Measurements from ENCODE around the gene GABRG3.

The GABRG3 gene

GRCh38 chr15:27167738-27168137 lies 196.8 kb downstream of the GABRG3 start:
- Histone ChIP-seq H3K4me2 (no peak overlapping the region), H3K36me3 (ENCODE audit: insufficient read depth) (no peaks in the 10 kb centered on the region), H2AFZ (ENCODE audit: low read depth) (no peak overlapping the region), H3K4me3 (IDR thresholded peaks at IDR 0.05; ENCODE audit: insufficient read depth, low read depth, low read length) (no peak overlapping the region), H3K4me1 (ENCODE audit: low read depth, poor library complexity, severe bottlenecking) (no peaks in the 10 kb centered on the region), H4K20me1 (ENCODE audit: insufficient read depth) (no peaks in the 10 kb centered on the region), H3K9ac (no peak overlapping the region), H3K27ac (no peak overlapping the region), H3K27me3 (ENCODE audit: insufficient read depth, low read depth) (no peaks in the 10 kb centered on the region), H3K79me2 (ENCODE audit: insufficient read depth, low read depth) (no peaks in the 10 kb centered on the region)
- TF ChIP-seq, protein P1, sequence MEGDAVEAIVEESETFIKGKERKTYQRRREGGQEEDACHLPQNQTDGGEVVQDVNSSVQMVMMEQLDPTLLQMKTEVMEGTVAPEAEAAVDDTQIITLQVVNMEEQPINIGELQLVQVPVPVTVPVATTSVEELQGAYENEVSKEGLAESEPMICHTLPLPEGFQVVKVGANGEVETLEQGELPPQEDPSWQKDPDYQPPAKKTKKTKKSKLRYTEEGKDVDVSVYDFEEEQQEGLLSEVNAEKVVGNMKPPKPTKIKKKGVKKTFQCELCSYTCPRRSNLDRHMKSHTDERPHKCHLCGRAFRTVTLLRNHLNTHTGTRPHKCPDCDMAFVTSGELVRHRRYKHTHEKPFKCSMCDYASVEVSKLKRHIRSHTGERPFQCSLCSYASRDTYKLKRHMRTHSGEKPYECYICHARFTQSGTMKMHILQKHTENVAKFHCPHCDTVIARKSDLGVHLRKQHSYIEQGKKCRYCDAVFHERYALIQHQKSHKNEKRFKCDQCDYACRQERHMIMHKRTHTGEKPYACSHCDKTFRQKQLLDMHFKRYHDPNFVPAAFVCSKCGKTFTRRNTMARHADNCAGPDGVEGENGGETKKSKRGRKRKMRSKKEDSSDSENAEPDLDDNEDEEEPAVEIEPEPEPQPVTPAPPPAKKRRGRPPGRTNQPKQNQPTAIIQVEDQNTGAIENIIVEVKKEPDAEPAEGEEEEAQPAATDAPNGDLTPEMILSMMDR (conservative IDR thresholded peaks at IDR 0.05; ENCODE audit: low read depth, low read length): no peak

GRCh38 chr15:27170851-27171250 lies 199.9 kb downstream of the GABRG3 start:
- H2AFZ ChIP-seq (ENCODE audit: low read depth): no peak overlapping the region
- H4K20me1 ChIP-seq (ENCODE audit: insufficient read depth): no peaks in the 10 kb centered on the region
- TF ChIP-seq, protein P1 (conservative IDR thresholded peaks at IDR 0.05; ENCODE audit: low read depth, low read length): no peak
- H3K4me2 ChIP-seq: no peak overlapping the region
- no peak overlapping the region for H3K27ac ChIP-seq
- H3K79me2 ChIP-seq (ENCODE audit: insufficient read depth, low read depth): no peaks in the 10 kb centered on the region
- no peaks in the 10 kb centered on the region for H3K4me1 ChIP-seq (ENCODE audit: low read depth, poor library complexity, severe bottlenecking)
- no peaks in the 10 kb centered on the region for H3K27me3 ChIP-seq (ENCODE audit: insufficient read depth, low read depth)
- H3K9ac ChIP-seq: no peak overlapping the region
- H3K4me3 ChIP-seq (IDR thresholded peaks at IDR 0.05; ENCODE audit: insufficient read depth, low read depth, low read length): no peak overlapping the region
- H3K36me3 ChIP-seq (ENCODE audit: insufficient read depth): no peaks in the 10 kb centered on the region

DNA sequence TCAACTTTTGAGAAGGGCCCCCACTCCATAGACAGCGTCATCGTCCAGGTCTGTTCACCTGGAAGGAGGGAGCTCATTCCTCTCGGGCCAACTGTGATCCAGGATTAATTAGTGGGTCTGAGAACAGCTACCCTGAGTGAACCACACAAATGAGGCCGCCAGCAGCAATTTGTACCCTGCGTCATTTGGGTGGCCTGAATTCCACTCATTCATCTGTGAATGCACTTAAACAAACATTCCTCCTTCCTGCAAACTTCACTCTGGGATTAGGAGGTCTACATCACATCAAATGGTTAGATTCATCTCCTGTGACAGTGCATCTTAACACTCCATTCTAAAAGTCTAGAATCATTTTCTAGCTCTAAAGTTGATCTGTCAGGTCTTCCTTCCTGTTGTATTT lies 201.8 kb downstream of the GABRG3 start:
- no peaks in the 10 kb centered on the region for H4K20me1 ChIP-seq (ENCODE audit: insufficient read depth)
- TF ChIP-seq, protein P1 (conservative IDR thresholded peaks at IDR 0.05; ENCODE audit: low read depth, low read length): no peak
- H3K79me2 ChIP-seq (ENCODE audit: insufficient read depth, low read depth): no peaks in the 10 kb centered on the region
- H3K27me3 ChIP-seq (ENCODE audit: insufficient read depth, low read depth): no peaks in the 10 kb centered on the region
- H3K4me3 ChIP-seq (IDR thresholded peaks at IDR 0.05; ENCODE audit: insufficient read depth, low read depth, low read length): no peak overlapping the region
- no peak overlapping the region for H3K27ac ChIP-seq
- H3K9ac ChIP-seq: no peak overlapping the region
- H3K4me2 ChIP-seq: no peak overlapping the region
- no peaks in the 10 kb centered on the region for H3K36me3 ChIP-seq (ENCODE audit: insufficient read depth)
- no peaks in the 10 kb centered on the region for H3K4me1 ChIP-seq (ENCODE audit: low read depth, poor library complexity, severe bottlenecking)
- H2AFZ ChIP-seq (ENCODE audit: low read depth): no peak overlapping the region

- H3K4me3 ChIP-seq (IDR thresholded peaks at IDR 0.05; ENCODE audit: insufficient read depth, low read depth, low read length): no peak overlapping the region
- no peak overlapping the region for H2AFZ ChIP-seq (ENCODE audit: low read depth)
- no peaks in the 10 kb centered on the region for H3K4me1 ChIP-seq (ENCODE audit: low read depth, poor library complexity, severe bottlenecking)
- no peaks in the 10 kb centered on the region for H4K20me1 ChIP-seq (ENCODE audit: insufficient read depth)
- H3K4me2 ChIP-seq: no peak overlapping the region
- no peaks in the 10 kb centered on the region for H3K79me2 ChIP-seq (ENCODE audit: insufficient read depth, low read depth)
- no peaks in the 10 kb centered on the region for H3K27me3 ChIP-seq (ENCODE audit: insufficient read depth, low read depth)
- TF ChIP-seq, protein P1 (conservative IDR thresholded peaks at IDR 0.05; ENCODE audit: low read depth, low read length): no peak
- no peaks in the 10 kb centered on the region for H3K36me3 ChIP-seq (ENCODE audit: insufficient read depth)
- H3K27ac ChIP-seq: no peak overlapping the region
- no peak overlapping the region for H3K9ac ChIP-seq
These were observed 204.6 kb downstream of the GABRG3 start for GRCh38 chr15:27175472-27176153.

All from KMS-11 (cell line).